GM12878 (cell line): ENCODE measurements around the gene CCL14. TPM values are rescaled to one million over a fixed set of nuclear protein-coding genes. Genes with fewer than 3 reads are reported as not detected.

Experiments used
- ATF7 ChIP-seq: fragments of 450-650 bp; IDR thresholded peaks from 2 replicates; pipeline ENCODE4 v1.6.1; 2016; ENCODE audit warnings: low read depth, mild to moderate bottlenecking
- BCL11A ChIP-seq: IDR thresholded peaks from 2 replicates; pipeline ENCODE4 v1.6.1; 2011; ENCODE audit warnings: low read depth, low read length
- BCL3 ChIP-seq: IDR thresholded peaks from 2 replicates; pipeline ENCODE4 v1.6.1; 2011; ENCODE audit warnings: borderline replicate concordance, low read depth, mild to moderate bottlenecking, moderate library complexity, low read length; ENCODE audit not compliant: insufficient read depth, poor library complexity, severe bottlenecking
- CBX3 ChIP-seq: fragments of 200-600 bp; sonication (generic); IDR thresholded peaks from 2 replicates; pipeline ENCODE4 v1.6.1; 2016; ENCODE audit warnings: low read depth, borderline replicate concordance
- CHD1 ChIP-seq: IDR thresholded peaks from 2 replicates; pipeline ENCODE4 v1.6.1; 2012; ENCODE audit warnings: low read depth, low read length, improper control_type of control experiment
- CREB1 ChIP-seq: IDR thresholded peaks from 2 replicates; pipeline ENCODE4 v1.6.1; 2012; ENCODE audit warnings: low read depth, mild to moderate bottlenecking, inconsistent platforms
- EGR1 ChIP-seq, 2 experiments: IDR thresholded peaks; 1 replicate in 1 of 2; 2 replicates in 1 of 2; pipeline ENCODE4 v1.6.1; 2011 to 2012; ENCODE audit warnings: low read depth in 2 of 2, low read length in 2 of 2, borderline replicate concordance in 1 of 2, mild to moderate bottlenecking in 1 of 2, moderate library complexity in 1 of 2
- ESRRA ChIP-seq: IDR thresholded peaks from 2 replicates; pipeline ENCODE4 v1.6.1; 2012; ENCODE audit warnings: mild to moderate bottlenecking, low read length, improper control_type of control experiment
- ETV6 ChIP-seq, 2 experiments: fragments of 450-650 bp in 1 of 2; IDR thresholded peaks in 1 of 2; conservative IDR thresholded peaks in 1 of 2; 2 replicates each; pipeline ENCODE4 v1.6.1; 2014; ENCODE audit warnings: antibody characterized with exemption in 1 of 2, borderline replicate concordance in 1 of 2, low read depth in 1 of 2, mild to moderate bottlenecking in 1 of 2, moderate library complexity in 1 of 2
- EZH2 ChIP-seq: IDR thresholded peaks from 2 replicates; pipeline ENCODE4 v1.6.1; 2012; ENCODE audit warnings: low read depth, mild to moderate bottlenecking, control low read depth, inconsistent platforms, low read length, borderline replicate concordance; ENCODE audit not compliant: control insufficient read depth
- FOXM1 ChIP-seq: IDR thresholded peaks from 2 replicates; pipeline ENCODE4 v1.6.1; 2012; ENCODE audit warnings: low read depth, mild to moderate bottlenecking, inconsistent platforms, low read length, moderate library complexity
- GABPA ChIP-seq: IDR thresholded peaks from 2 replicates; pipeline ENCODE4 v1.6.1; 2014; ENCODE audit warnings: antibody characterized with exemption, low read depth, mild to moderate bottlenecking, inconsistent platforms
- GATAD2B ChIP-seq: fragments of 450-650 bp; conservative IDR thresholded peaks from 2 replicates; pipeline ENCODE4 v1.6.1; 2017; ENCODE audit warnings: low read depth, mild to moderate bottlenecking, moderate library complexity
- HDAC2 ChIP-seq: fragments of 200-600 bp; sonication (generic); IDR thresholded peaks from 2 replicates; pipeline ENCODE4 v1.6.1; 2017
- JUND ChIP-seq: IDR thresholded peaks from 2 replicates; pipeline ENCODE4 v1.6.1; 2012; ENCODE audit warnings: low read depth, mild to moderate bottlenecking, low read length, improper control_type of control experiment, moderate library complexity
- MTA3 ChIP-seq: IDR thresholded peaks from 2 replicates; pipeline ENCODE4 v1.6.1; 2012; ENCODE audit warnings: low read length, inconsistent platforms, borderline replicate concordance
- NBN ChIP-seq: fragments of 450-650 bp; IDR thresholded peaks from 2 replicates; pipeline ENCODE4 v1.6.1; 2016
- PML ChIP-seq: IDR thresholded peaks from 2 replicates; pipeline ENCODE4 v1.6.1; 2012; ENCODE audit warnings: low read length, inconsistent platforms
- POLR2AphosphoS5 ChIP-seq: IDR thresholded peaks from 2 replicates; pipeline ENCODE4 v1.6.1; 2011; ENCODE audit warnings: mild to moderate bottlenecking, low read length, inconsistent platforms
- RAD21 ChIP-seq: IDR thresholded peaks from 2 replicates; pipeline ENCODE4 v1.6.1; 2011; ENCODE audit warnings: mild to moderate bottlenecking, low read depth, low read length, moderate library complexity; ENCODE audit not compliant: insufficient read depth
- RB1 ChIP-seq: fragments of 450-650 bp; formaldehyde crosslinking; IDR thresholded peaks from 2 replicates; pipeline ENCODE4 v1.6.1; 2017; ENCODE audit warnings: mild to moderate bottlenecking, borderline replicate concordance
- RCOR1 ChIP-seq: conservative IDR thresholded peaks from 2 replicates; pipeline ENCODE4 v1.6.1; 2012; ENCODE audit warnings: low read depth, low read length, improper control_type of control experiment
- RUNX3 ChIP-seq: IDR thresholded peaks from 2 replicates; pipeline ENCODE4 v1.6.1; 2012; ENCODE audit warnings: low read length, inconsistent platforms
- SMAD1 ChIP-seq: fragments of 450-650 bp; IDR thresholded peaks from 2 replicates; pipeline ENCODE4 v1.6.1; 2018; ENCODE audit warnings: mild to moderate bottlenecking, low read depth; ENCODE audit not compliant: partially characterized antibody
- SPI1 ChIP-seq: IDR thresholded peaks from 2 replicates; pipeline ENCODE4 v1.6.1; 2011; ENCODE audit warnings: low read depth, mild to moderate bottlenecking, low read length, moderate library complexity, borderline replicate concordance; ENCODE audit not compliant: insufficient read depth
- SREBF1 ChIP-seq: IDR thresholded peaks from 2 replicates; pipeline ENCODE4 v1.6.1; 2012; ENCODE audit warnings: mild to moderate bottlenecking, low read length
- TCF7 ChIP-seq: IDR thresholded peaks from 2 replicates; pipeline ENCODE4 v1.6.1; 2014; ENCODE audit warnings: antibody characterized with exemption, borderline replicate concordance
- WRNIP1 ChIP-seq: IDR thresholded peaks from 2 replicates; pipeline ENCODE4 v1.6.1; 2011; ENCODE audit warnings: low read depth, low read length, improper control_type of control experiment, borderline replicate concordance
- YBX1 ChIP-seq: fragments of 450-650 bp; IDR thresholded peaks from 2 replicates; pipeline ENCODE4 v1.6.1; 2016; ENCODE audit warnings: antibody characterized with exemption
- ZBED1 ChIP-seq: IDR thresholded peaks from 2 replicates; pipeline ENCODE4 v1.6.1; 2016; ENCODE audit warnings: borderline replicate concordance
- ZBTB33 ChIP-seq: fragments of 450-650 bp; IDR thresholded peaks from 2 replicates; pipeline ENCODE4 v1.6.1; 2017; ENCODE audit warnings: mild to moderate bottlenecking
- ZSCAN29 ChIP-seq: fragments of 450-650 bp; IDR thresholded peaks from 2 replicates; pipeline ENCODE4 v1.6.1; 2017; ENCODE audit warnings: mild to moderate bottlenecking, moderate library complexity
- polyA plus RNA-seq, 11 experiments: library from polyadenylated mRNA; depleted of rRNA in 4 of 11; unstranded in 6 of 11; stranded (reverse) in 5 of 11; fragments of >200 nt; fragmentation: Nextera tagmentation in 4 of 11; fragmentation: Illumina TruSeq in 1 of 11; extraction: Ambion mirVana in 4 of 11; extraction: Trizol in 1 of 11; gene quantifications; 1 replicate in 1 of 11; 2 replicates in 10 of 11; pipeline versions ENCODE4 v1.2.1 to v1.2.3, GENCODE V29; 2011 to 2016; ENCODE audit warnings: inconsistent platforms in 2 of 11, missing spikeins in 2 of 11, low read depth in 1 of 11
- total RNA-seq, 4 experiments: library from RNA; depleted of rRNA in 3 of 4; stranded (reverse); fragments of >200 nt in 3 of 4; fragmentation: Illumina TruSeq in 1 of 4; extraction: Trizol in 1 of 4; gene quantifications; 2 replicates each; pipeline versions ENCODE4 v1.2.1 to v1.2.3, GENCODE V29; 2013 to 2021

CCL14 gene
- total and polyA plus RNA-seq, 10 of the 15 experiments (the other 5 are each of a cell fraction or from before 2014, with no cell fraction given), result not detected

DNA sequence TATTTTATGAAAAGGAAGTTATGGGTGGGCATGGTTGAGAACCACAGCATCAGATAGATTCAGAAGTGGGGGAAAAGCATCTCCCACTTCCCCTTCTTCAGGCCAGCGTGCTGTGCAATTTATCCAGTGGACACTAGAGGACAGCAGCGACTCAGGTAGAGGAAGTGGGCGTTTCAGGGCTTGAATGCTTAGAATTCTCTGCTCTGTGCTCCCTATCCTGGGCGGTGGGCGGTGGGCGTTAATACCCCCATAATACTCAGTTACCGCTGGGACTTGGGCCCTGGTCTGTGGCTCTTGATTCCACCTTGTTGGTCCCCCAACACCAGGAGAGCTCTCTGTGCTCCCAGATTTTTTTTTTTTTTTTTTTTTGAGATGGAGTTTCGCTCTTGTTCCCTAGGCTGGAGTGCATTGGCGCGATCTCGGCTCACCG, 39.4 kb downstream of the CCL14 start (continued):
- TF ChIP-seq FOXM1 (no peak), EZH2 (no peak), RAD21 (peak; percentile 89), ZBED1 (no peak), EGR1 (IDR thresholded peaks at IDR 0.05; ENCODE audit: borderline replicate concordance in 1 of 2, low read depth in 2 of 2, low read length in 2 of 2) (0 out of 3 replicates have a peak, but pooled peaks of 1 of the 2 experiments have one; percentile 52), YBX1 (no peak), RCOR1 (no peak), HDAC2 (no peak), PML (no peak), ESRRA (no peak), SREBF1 (no peak), MTA3 (no peak), ZBTB33 (no peak), RUNX3 (peak; percentile 41; the same call in 1 of the 2 replicates), GATAD2B (no peak), POLR2AphosphoS5 (no peak), SPI1 (peak; percentile 96), ZSCAN29 (no peak), GABPA (no peak), NBN (no peak), ATF7 (no peak), WRNIP1 (no peak), RB1 (no peak), SMAD1 (no peak), BCL11A (no peak), ETV6 (conservative IDR thresholded peaks at IDR 0.05 in 1 of 2, IDR thresholded peaks at IDR 0.05 in 1 of 2; ENCODE audit: borderline replicate concordance in 1 of 2, low read depth in 1 of 2) (no peak), CREB1 (no peak), CHD1 (no peak), CBX3 (no peak), BCL3 (no peak), TCF7 (no peak), JUND (no peak)
